Neural progenitor cell (in vitro differentiated cells): Measurements from ENCODE around the gene CCL27. TPM values are rescaled to one million over a fixed set of nuclear protein-coding genes. Genes with fewer than 3 reads are reported as not detected.

Experiments
- DNase-seq: peaks from one replicate; pipeline ENCODE4 v3.0.0-alpha.2; 2016; ENCODE audit warnings: low spot score
- H2AFZ ChIP-seq: fragments of 200-600 bp; sonication (generic); replicated peaks from 2 replicates; pipeline ENCODE4 v1.6.1; 2016; ENCODE audit warnings: antibody characterized with exemption
- H3F3A ChIP-seq: fragments of 200-600 bp; sonication (generic); 2 replicates; pipeline ENCODE4 v1.6.1; 2016; ENCODE audit warnings: antibody characterized with exemption, low read depth
- H3K27ac ChIP-seq: fragments of 200-600 bp; sonication (generic); 2 replicates; pipeline ENCODE4 v1.5.1; 2016; ENCODE audit warnings: mild to moderate bottlenecking
- H3K27me3 ChIP-seq: fragments of 200-600 bp; sonication (generic); 2 replicates; pipeline ENCODE4 v1.6.1; 2016; ENCODE audit warnings: mild to moderate bottlenecking, moderate library complexity
- H3K36me3 ChIP-seq: fragments of 200-600 bp; sonication (generic); 2 replicates; pipeline ENCODE4 v1.5.1; 2016
- H3K4me1 ChIP-seq: fragments of 200-600 bp; sonication (generic); 2 replicates; pipeline ENCODE4 v1.6.1; 2016; ENCODE audit warnings: mixed run types
- H3K4me2 ChIP-seq: fragments of 200-600 bp; sonication (generic); 2 replicates; pipeline ENCODE4 v1.6.1; 2016
- H3K4me3 ChIP-seq: fragments of 200-600 bp; sonication (generic); 2 replicates; pipeline ENCODE4 v1.5.1; 2016
- H3K79me2 ChIP-seq: fragments of 200-600 bp; sonication (generic); 2 replicates; pipeline ENCODE4 v1.6.1; 2016; ENCODE audit warnings: low read depth
- H3K9ac ChIP-seq: fragments of 200-600 bp; sonication (generic); 2 replicates; pipeline ENCODE4 v1.6.1; 2016
- H3K9me3 ChIP-seq: fragments of 200-600 bp; sonication (generic); 2 replicates; pipeline ENCODE4 v1.5.1; 2016; ENCODE audit warnings: low read depth
- H4K20me1 ChIP-seq: fragments of 200-600 bp; sonication (generic); 2 replicates; pipeline ENCODE4 v1.6.1; 2016; ENCODE audit warnings: low read depth
- H3K27ac Mint-ChIP-seq: 3 replicates; pipeline ENCODE4 v1.8.0; 2021; ENCODE audit warnings: mixed read lengths
- H3K27me3 Mint-ChIP-seq: 2 replicates; pipeline ENCODE4 v1.8.0; 2022; ENCODE audit warnings: low read depth, mild to moderate bottlenecking, inconsistent platforms, moderate library complexity, mixed read lengths; ENCODE audit not compliant: insufficient read depth
- H3K36me3 Mint-ChIP-seq: 3 replicates; pipeline ENCODE4 v1.8.0; 2021; ENCODE audit warnings: mixed read lengths
- H3K4me1 Mint-ChIP-seq: 3 replicates; pipeline ENCODE4 v1.8.0; 2021; ENCODE audit warnings: mixed read lengths
- H3K4me3 Mint-ChIP-seq: 3 replicates; pipeline ENCODE4 v1.8.0; 2021; ENCODE audit warnings: mild to moderate bottlenecking, moderate library complexity, mixed read lengths
- H3K9me3 Mint-ChIP-seq: 3 replicates; pipeline ENCODE4 v1.8.0; 2020; ENCODE audit warnings: mixed read lengths
- CTCF ChIP-seq: fragments of 200-600 bp; sonication (generic); IDR thresholded peaks from 2 replicates; pipeline ENCODE4 v1.5.1; 2017; ENCODE audit warnings: antibody characterized with exemption, mild to moderate bottlenecking
- EZH2 ChIP-seq: fragments of 200-600 bp; sonication (generic); IDR thresholded peaks from 2 replicates; pipeline ENCODE4 v1.6.1; 2017; ENCODE audit warnings: antibody characterized with exemption, mild to moderate bottlenecking, moderate library complexity
- EZH2phosphoT487 ChIP-seq: fragments of 200-600 bp; sonication (generic); IDR thresholded peaks from 2 replicates; pipeline ENCODE4 v1.6.1; 2017; ENCODE audit warnings: antibody characterized with exemption
- total RNA-seq: library from RNA; depleted of rRNA; stranded (reverse); fragments of >200 nt; gene quantifications from 2 replicates; pipeline ENCODE4 v1.2.3, GENCODE V29; 2015; ENCODE audit warnings: low replicate concordance

Gene CCL27
- total RNA-seq, 1 donor from 2014 or later: 0.67 TPM

DNA sequence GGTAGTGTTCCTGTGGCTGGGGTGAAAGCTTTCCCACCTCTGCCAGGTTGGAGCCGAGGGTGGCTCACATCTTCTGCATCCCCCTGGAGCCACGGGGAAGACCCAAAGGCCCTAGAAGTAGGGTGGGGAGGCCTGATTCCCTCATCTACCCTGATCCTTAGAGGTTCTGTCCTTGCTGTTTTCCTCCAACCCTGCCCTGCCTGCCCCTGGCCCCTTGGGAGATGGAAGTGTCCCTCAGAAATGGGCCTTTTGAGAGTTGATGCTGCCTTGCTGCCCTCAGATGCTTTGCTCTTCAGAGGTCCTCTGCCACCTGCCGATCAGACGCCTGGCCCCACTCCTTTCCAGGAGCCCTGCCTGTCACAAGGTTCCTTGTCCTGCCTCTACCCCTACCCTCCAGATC lies 22.4 kb upstream of the CCL27 start:
- Histone ChIP-seq H3K27ac (no peak overlapping the region), H3K36me3 (no peaks in the 10 kb centered on the region), H3K4me2 (no peak overlapping the region), H4K20me1 (no peaks in the 10 kb centered on the region), H3K27me3 (no peaks in the 10 kb centered on the region), H3K79me2 (no peaks in the 10 kb centered on the region), H3K9me3 (no peaks in the 10 kb centered on the region), H3K9ac (no peak overlapping the region), H2AFZ (no peak overlapping the region), H3K4me3 (no peak overlapping the region), H3K4me1 (no peaks in the 10 kb centered on the region), H3F3A (no peaks in the 10 kb centered on the region)
- Mint-ChIP-seq H3K27ac (no peak overlapping the region), H3K4me1 (peaks cover 18% of the 10 kb centered on the region), H3K9me3 (no peaks in the 10 kb centered on the region), H3K27me3 (peaks cover 10% of the 10 kb centered on the region), H3K4me3 (no peak overlapping the region), H3K36me3 (peaks cover 8% of the 10 kb centered on the region)
- TF ChIP-seq EZH2: no peak
- TF ChIP-seq CTCF: no peak
- no peak for TF ChIP-seq EZH2phosphoT487
- no peak for DNase-seq

DNA sequence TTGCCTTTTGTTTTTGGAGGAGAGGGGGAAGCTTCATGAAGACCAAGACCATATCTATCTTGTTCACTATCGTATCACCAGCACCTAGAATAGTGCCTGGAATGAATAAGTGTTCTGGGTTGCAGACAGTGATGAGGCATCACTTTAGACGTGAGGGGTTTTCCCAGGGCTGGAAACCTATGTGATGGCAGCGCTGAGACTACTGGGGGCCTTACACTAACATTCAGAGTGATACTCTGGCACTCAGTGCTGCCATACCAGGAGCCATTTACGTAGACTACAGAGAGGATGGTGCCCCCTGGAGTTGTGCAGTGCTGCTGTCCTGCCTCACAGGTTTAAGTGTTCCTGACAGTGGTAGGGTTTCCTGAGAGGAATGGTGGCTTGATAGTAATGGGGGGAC lies 21.7 kb upstream of the CCL27 start:
- no peak overlapping the region for H3K4me3 Mint-ChIP-seq
- peaks cover 8% of the 10 kb centered on the region for H3K36me3 Mint-ChIP-seq
- H3K27ac ChIP-seq: no peak overlapping the region
- H3K36me3 ChIP-seq: no peaks in the 10 kb centered on the region
- H2AFZ ChIP-seq: no peak overlapping the region
- peaks cover 18% of the 10 kb centered on the region for H3K4me1 Mint-ChIP-seq
- no peaks in the 10 kb centered on the region for H3K4me1 ChIP-seq
- H3K4me2 ChIP-seq: no peak overlapping the region
- no peaks in the 10 kb centered on the region for H3K27me3 ChIP-seq
- TF ChIP-seq EZH2: no peak
- TF ChIP-seq CTCF: no peak
- no peak for TF ChIP-seq EZH2phosphoT487
- no peak overlapping the region for H3K4me3 ChIP-seq
- H3F3A ChIP-seq: no peaks in the 10 kb centered on the region
- H3K27ac Mint-ChIP-seq: no peak overlapping the region
- no peaks in the 10 kb centered on the region for H4K20me1 ChIP-seq
- no peaks in the 10 kb centered on the region for H3K9me3 ChIP-seq
- no peaks in the 10 kb centered on the region for H3K79me2 ChIP-seq
- no peak overlapping the region for H3K9ac ChIP-seq
- DNase-seq: no peak
- peaks cover 5% of the 10 kb centered on the region for H3K27me3 Mint-ChIP-seq
- H3K9me3 Mint-ChIP-seq: no peaks in the 10 kb centered on the region

GRCh38 chr9:34675869-34676268 lies 13.4 kb upstream of the CCL27 start:
- H3K4me1 Mint-ChIP-seq: peaks cover 6% of the 10 kb centered on the region
- peaks cover 6% of the 10 kb centered on the region for H3K27me3 Mint-ChIP-seq
- DNase-seq: no peak
- TF ChIP-seq EZH2phosphoT487 (no peak), EZH2 (no peak), CTCF (no peak)
- no peaks in the 10 kb centered on the region for H3K9me3 Mint-ChIP-seq
- H3K36me3 ChIP-seq: no peaks in the 10 kb centered on the region
- peaks cover 4% of the 10 kb centered on the region for H3K36me3 Mint-ChIP-seq
- H3K4me3 ChIP-seq: no peak overlapping the region
- no peak overlapping the region for H3K9ac ChIP-seq
- no peaks in the 10 kb centered on the region for H3K27me3 ChIP-seq
- H2AFZ ChIP-seq: no peak overlapping the region
- H3K4me1 ChIP-seq: no peaks in the 10 kb centered on the region
- H3K9me3 ChIP-seq: no peaks in the 10 kb centered on the region
- no peaks in the 10 kb centered on the region for H3K79me2 ChIP-seq
- H3K4me2 ChIP-seq: no peak overlapping the region
- H3K27ac Mint-ChIP-seq: no peak overlapping the region
- H3K27ac ChIP-seq: no peak overlapping the region
- no peak overlapping the region for H3K4me3 Mint-ChIP-seq
- no peaks in the 10 kb centered on the region for H4K20me1 ChIP-seq
- no peaks in the 10 kb centered on the region for H3F3A ChIP-seq
